ENCODE data around the gene MT1A. TPM values are rescaled to one million over a fixed set of nuclear protein-coding genes. Genes with fewer than 3 reads are reported as not detected.
A peak's percentile ranks its signal among the peaks of the same experiment; 100 is the strongest.
"Not testable (repeated sequence)": the region's sequence is repeated elsewhere in the genome, so short reads cannot be mapped to it uniquely, and the experiment has no call there.

Gene MT1A
- total RNA-seq, 1 donor, result 0.72 TPM

GRCh38 chr16:56673921-56674320 is 35.5 kb downstream of the MT1A start:
- no peak overlapping the region for H3K4me3 ChIP-seq (ENCODE audit: low read depth, low read length)
- peak; percentile 44 for DNase-seq (ENCODE audit: low read depth)
- peak; percentile 70 for TF ChIP-seq CTCF (IDR thresholded peaks at IDR 0.05; ENCODE audit: insufficient read depth, low read length)

GRCh38 chr16:56674570-56674969 is 36.1 kb downstream of the MT1A start:
- DNase-seq (ENCODE audit: low read depth); H3K4me3 ChIP-seq (ENCODE audit: low read depth, low read length): not testable (repeated sequence)

GRCh38 chr16:56675685-56676210 is 37.3 kb downstream of the MT1A start:
- no peak for DNase-seq (ENCODE audit: low read depth)

DNA sequence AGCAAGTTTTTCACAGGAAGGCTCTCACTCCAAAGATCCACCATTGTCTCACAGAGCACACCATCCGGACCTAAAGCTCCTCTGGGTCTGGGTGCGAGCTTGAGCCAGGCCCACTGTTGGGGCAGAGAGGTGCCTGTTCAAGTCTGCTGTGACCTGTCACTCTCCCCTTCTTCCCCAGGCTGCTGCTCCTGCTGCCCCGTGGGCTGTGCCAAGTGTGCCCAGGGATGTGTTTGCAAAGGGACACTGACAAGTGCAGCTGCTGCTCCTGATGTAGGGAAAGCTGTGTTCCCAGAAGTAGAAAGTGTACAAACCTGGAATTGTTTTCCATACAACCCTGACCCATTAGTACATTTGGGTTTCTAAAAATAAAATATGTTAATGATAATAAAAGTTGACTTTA is 39.0 kb downstream of the MT1A start:
- no peak overlapping the region for H3K4me3 ChIP-seq (ENCODE audit: low read depth, low read length)
- no peak for TF ChIP-seq CTCF (IDR thresholded peaks at IDR 0.05; ENCODE audit: insufficient read depth, low read length)
- no peak for DNase-seq (ENCODE audit: low read depth)

More at GRCh38 chr16:56675685-56676210, 37.3 kb downstream of the MT1A start:
- TF ChIP-seq CTCF (IDR thresholded peaks at IDR 0.05; ENCODE audit: insufficient read depth, low read length), result no peak
- H3K4me3 ChIP-seq (ENCODE audit: low read depth, low read length), result no peak overlapping the region

DNA sequence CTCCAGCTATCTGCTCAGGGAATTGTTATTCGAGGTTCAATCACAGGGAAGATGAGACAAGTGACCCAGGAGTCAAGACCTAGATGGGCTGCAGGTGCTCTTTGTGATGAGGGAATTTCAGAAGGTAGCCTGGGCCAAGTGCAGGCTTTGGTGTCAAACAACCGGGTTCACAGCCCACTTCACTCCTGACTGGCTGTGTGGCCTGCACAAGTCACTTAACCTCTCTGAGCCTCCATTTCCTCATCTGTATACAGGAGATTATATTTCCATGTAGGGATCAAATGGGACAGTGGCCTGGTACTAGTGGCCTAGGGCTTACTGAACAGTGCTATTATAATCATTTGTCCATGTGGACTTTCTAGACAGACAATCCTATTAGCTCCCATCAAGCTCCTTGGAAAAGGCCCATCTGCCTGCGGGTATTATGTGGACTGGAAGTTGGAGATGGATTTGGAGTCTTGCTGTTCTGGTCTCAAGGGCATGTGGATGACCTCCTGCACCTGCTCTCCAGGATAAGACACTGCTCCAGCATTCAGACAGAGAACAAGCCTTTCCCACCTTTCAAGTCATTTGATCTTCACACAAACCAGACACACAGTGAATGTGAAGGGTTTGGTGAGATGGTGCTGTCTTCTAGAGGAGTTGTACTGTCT is 40.7 kb downstream of the MT1A start:
- no peak for DNase-seq (ENCODE audit: low read depth)
- no peak overlapping the region for H3K4me3 ChIP-seq (ENCODE audit: low read depth, low read length)
- no peak for TF ChIP-seq CTCF (IDR thresholded peaks at IDR 0.05; ENCODE audit: insufficient read depth, low read length)

- DNase-seq (ENCODE audit: low read depth), result no peak
- H3K4me3 ChIP-seq (ENCODE audit: low read depth, low read length), result no peak overlapping the region
- TF ChIP-seq CTCF (IDR thresholded peaks at IDR 0.05; ENCODE audit: insufficient read depth, low read length), result no peak
Measured at GRCh38 chr16:56679818-56680217, 41.4 kb downstream of the MT1A start.

DNA sequence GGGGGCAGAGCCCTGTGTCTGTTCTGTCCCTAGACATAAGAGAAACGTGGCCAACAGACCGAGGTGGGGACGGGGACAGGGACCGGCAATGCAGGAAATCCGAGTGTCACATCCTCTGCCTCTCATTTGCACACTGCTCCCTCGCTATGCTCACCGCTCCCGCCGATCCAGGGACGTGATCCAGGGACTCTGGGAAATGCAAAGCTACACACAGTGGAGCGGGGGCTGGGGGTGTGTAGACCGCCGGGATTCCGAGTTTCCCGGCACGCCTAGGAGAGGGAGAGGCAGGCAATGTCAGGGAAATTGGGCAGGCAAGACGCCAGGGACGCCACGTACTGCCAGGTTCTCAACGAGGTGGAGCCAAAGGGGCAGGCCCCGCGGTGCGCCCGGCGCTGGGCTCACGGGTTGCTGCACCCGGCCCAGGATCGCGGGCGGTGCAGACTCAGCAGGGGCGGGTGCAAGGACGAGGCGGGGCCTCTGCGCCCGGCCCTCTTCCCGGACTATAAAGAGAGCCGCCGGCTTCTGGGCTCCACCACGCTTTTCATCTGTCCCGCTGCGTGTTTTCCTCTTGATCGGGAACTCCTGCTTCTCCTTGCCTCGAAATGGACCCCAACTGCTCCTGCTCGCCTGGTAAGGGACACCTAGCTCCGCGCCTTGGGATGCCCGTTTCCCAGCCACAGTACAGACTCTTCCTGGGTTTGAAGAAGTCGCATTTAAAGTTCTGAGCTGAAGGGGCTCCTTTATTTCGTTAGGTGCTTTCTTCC is 43.7 kb downstream of the MT1A start, which contains the start of gene MT1X:
MT1X (plus strand) TSS at position 532 of the 764 bp plus-strand sequence; CDS start at position 603, 71 bp downstream.
- DNase-seq (ENCODE audit: low read depth), result peak; percentile 89
- TF ChIP-seq CTCF (IDR thresholded peaks at IDR 0.05; ENCODE audit: insufficient read depth, low read length), result no peak
- peak within 1 kb of the TSS; percentile 79 for H3K4me3 ChIP-seq (ENCODE audit: low read depth, low read length)
